Measurements from ENCODE around the gene GALNT7. TPM values are rescaled to one million over a fixed set of nuclear protein-coding genes. Genes with fewer than 3 reads are reported as not detected.

Gene GALNT7
- total and polyA plus RNA-seq, 8 donors = 10.7 to 94.5 (median 37.9) TPM

- TF ChIP-seq EP300 (IDR thresholded peaks at IDR 0.05) (no peak), CTCF (IDR thresholded peaks at IDR 0.05) (no peak), POLR2A (IDR thresholded peaks at IDR 0.05) (no peak), POLR2AphosphoS5 (IDR thresholded peaks at IDR 0.05) (no peak)
- no peaks in the 10 kb centered on the region for H3K27me3 ChIP-seq
- H3K4me3 ChIP-seq = no peak overlapping the region
- H3K27ac ChIP-seq = peak overlapping the region in 1 of 5 donors; percentile 27
- WGBS, 5 donors = 69 to 87% (median 76%) methylated on average over 2 of the region's 2 CpGs
- intact Hi-C loops (cut with DNase I; ENCODE audit: low total_unique reads) = no loop called here
- H3K36me3 ChIP-seq = peaks cover 4 to 58% (median 50%) of the 10 kb centered on the region in 4 donors
- H3K9me3 ChIP-seq = no peaks in the 10 kb centered on the region
- peaks cover 15 to 41% (median 32%) of the 10 kb centered on the region in 4 donors for H3K4me1 ChIP-seq
- DNase-seq = no peak
Measured at GRCh38 chr4:173330590-173330989, 162.0 kb downstream of the GALNT7 start.

- 31 to 41% (median 35%) methylated on average over 6 of the region's 6 CpGs for WGBS, 5 donors
- Histone ChIP-seq H3K27ac (peak overlapping the region in 4 of 5 donors; percentile 95 to 98 (median 98)), H3K9me3 (no peaks in the 10 kb centered on the region), H3K36me3 (peaks cover 4 to 49% (median 43%) of the 10 kb centered on the region in 4 donors), H3K4me1 (peaks cover 15 to 45% (median 33%) of the 10 kb centered on the region in 4 donors), H3K27me3 (no peaks in the 10 kb centered on the region), H3K4me3 (peak overlapping the region; percentile 73 to 96 (median 88))
- peak in 1 of 2 donors; percentile 16 for DNase-seq
- intact Hi-C loops (cut with DNase I; ENCODE audit: low total_unique reads) = no loop called here
- TF ChIP-seq EP300 (IDR thresholded peaks at IDR 0.05) = no peak
- TF ChIP-seq POLR2A (IDR thresholded peaks at IDR 0.05) = no peak
- TF ChIP-seq POLR2AphosphoS5 (IDR thresholded peaks at IDR 0.05) = no peak
- TF ChIP-seq CTCF (IDR thresholded peaks at IDR 0.05) = no peak
Measured at GRCh38 chr4:173332021-173332487, 163.4 kb downstream of the GALNT7 start.

GRCh38 chr4:173332963-173333657 lies 164.5 kb downstream of the GALNT7 start:
- intact Hi-C loops (cut with DNase I; ENCODE audit: low total_unique reads) = no loop called here
- Histone ChIP-seq H3K4me3 (peak overlapping the region; percentile 73 to 96 (median 88)), H3K27ac (peak overlapping the region; percentile 95 to 100 (median 98)), H3K27me3 (no peaks in the 10 kb centered on the region), H3K4me1 (peaks cover 15 to 45% (median 33%) of the 10 kb centered on the region in 4 donors), H3K36me3 (peaks cover 4 to 41% (median 36%) of the 10 kb centered on the region in 4 donors), H3K9me3 (no peaks in the 10 kb centered on the region)
- DNase-seq = no peak
- WGBS, 5 donors = 2 to 6% (median 4%) methylated on average over 21 of the region's 21 CpGs
- TF ChIP-seq POLR2A (IDR thresholded peaks at IDR 0.05) (no peak), POLR2AphosphoS5 (IDR thresholded peaks at IDR 0.05) (no peak), EP300 (IDR thresholded peaks at IDR 0.05) (no peak), CTCF (IDR thresholded peaks at IDR 0.05) (no peak)

GRCh38 chr4:173333658-173334084 lies 165.1 kb downstream of the GALNT7 start:
- peaks cover 15 to 45% (median 33%) of the 10 kb centered on the region in 4 donors for H3K4me1 ChIP-seq
- TF ChIP-seq POLR2AphosphoS5 (IDR thresholded peaks at IDR 0.05) (no peak), EP300 (IDR thresholded peaks at IDR 0.05) (no peak), POLR2A (IDR thresholded peaks at IDR 0.05) (no peak), CTCF (IDR thresholded peaks at IDR 0.05) (no peak)
- WGBS, 5 donors = 0 to 1% (median 0%) methylated on average over 4 to 52 of the region's 53 CpGs
- intact Hi-C loops (cut with DNase I; ENCODE audit: low total_unique reads) = no loop called here
- peak overlapping the region; percentile 73 to 96 (median 88) for H3K4me3 ChIP-seq
- peak overlapping the region; percentile 95 to 100 (median 98) for H3K27ac ChIP-seq
- peak; percentile 55 to 89 for DNase-seq
- H3K36me3 ChIP-seq = peaks cover 4 to 36% (median 30%) of the 10 kb centered on the region in 4 donors
- H3K27me3 ChIP-seq = no peaks in the 10 kb centered on the region
- H3K9me3 ChIP-seq = no peaks in the 10 kb centered on the region
